ENCODE measurements around the gene HOPX. TPM values are rescaled to one million over a fixed set of nuclear protein-coding genes. Genes with fewer than 3 reads are reported as not detected.

HOPX gene
- total and polyA plus RNA-seq, 2 of the 8 experiments (the other 6 are each of a cell fraction or from before 2014, with no cell fraction given), result not detected

GRCh38 chr4:56658528-56658927 is 22.6 kb downstream of the HOPX start:
- Histone ChIP-seq H3K4ac (replicated peaks; ENCODE audit: insufficient read length, low read depth, low read length) (no peak overlapping the region), H2BK120ac (replicated peaks; ENCODE audit: low read depth, low read length) (no peak overlapping the region), H3K4me3 (ENCODE audit: extremely low read depth in 1 of 4, insufficient read depth in 2 of 4, low read depth in 3 of 4, low read length in 4 of 4) (no peak overlapping the region), H3K56ac (replicated peaks; ENCODE audit: insufficient read length, low read depth, low read length) (no peak overlapping the region), H2BK15ac (ENCODE audit: low read length) (no peak overlapping the region), H2BK5ac (ENCODE audit: low read depth, low read length) (no peak overlapping the region), H2BK12ac (ENCODE audit: low read depth, low read length) (no peak overlapping the region), H2AFZ (ENCODE audit: low read length) (no peak overlapping the region), H3K79me1 (ENCODE audit: low read depth, low read length) (no peaks in the 10 kb centered on the region), H3K23me2 (ENCODE audit: low read depth, low read length) (peaks cover 7% of the 10 kb centered on the region; the same call in 1 of the 2 replicates), H3K4me1 (replicated peaks in 1 of 4; ENCODE audit: control insufficient read depth in 3 of 4, insufficient read depth in 4 of 4, low read length in 3 of 4) (peaks cover 0 to 18% (median 8%) of the 10 kb centered on the region in 4 experiments; a peak in 6 of 7 replicates), H2BK20ac (ENCODE audit: low read length) (no peak overlapping the region), H4K8ac (ENCODE audit: extremely low read depth, insufficient read depth, low read length) (no peak overlapping the region), H3K18ac (ENCODE audit: extremely low read depth, low read length) (no peak overlapping the region), H3K27ac (ENCODE audit: low read depth, low read length) (no peak overlapping the region), H3K4me2 (ENCODE audit: insufficient read depth in 1 of 2, low read depth in 2 of 2, low read length in 2 of 2) (no peak overlapping the region), H3K9me3 (ENCODE audit: insufficient read depth in 2 of 2, low read depth in 1 of 2, low read length in 1 of 2) (no peaks in the 10 kb centered on the region), H2AK5ac (ENCODE audit: low read depth, low read length) (no peak overlapping the region), H4K91ac (replicated peaks; ENCODE audit: insufficient read length, low read length) (no peak overlapping the region), H4K20me1 (replicated peaks in 1 of 2; ENCODE audit: control insufficient read depth in 1 of 2, insufficient read depth in 2 of 2, low read length in 2 of 2) (peaks cover 0 to 3% of the 10 kb centered on the region in 2 experiments), H3K79me2 (ENCODE audit: control insufficient read depth in 1 of 2, insufficient read depth in 2 of 2, low read length in 2 of 2) (no peaks in the 10 kb centered on the region), H3K14ac (ENCODE audit: insufficient read length) (no peak overlapping the region), H3K36me3 (ENCODE audit: control insufficient read depth in 2 of 4, insufficient read depth in 4 of 4, low read length in 3 of 4) (peaks cover 0 to 5% (median 0%) of the 10 kb centered on the region in 4 experiments; a peak in 1 of 8 replicates), H4K5ac (ENCODE audit: insufficient read length, low read depth, low read length) (no peak overlapping the region), H3K9ac (replicated peaks in 1 of 4; ENCODE audit: extremely low read depth in 1 of 4, low read depth in 3 of 4, low read length in 3 of 4) (no peak overlapping the region), H3K27me3 (replicated peaks in 1 of 4; ENCODE audit: control insufficient read depth in 3 of 4, extremely low read depth in 1 of 4, insufficient read depth in 3 of 4, low read length in 3 of 4) (peaks cover 40 to 59% (median 55%) of the 10 kb centered on the region in 4 experiments), H3K23ac (ENCODE audit: insufficient read length) (no peak overlapping the region)
- FAIRE-seq, result no peak
- CTCF ChIA-PET (ENCODE audit: partially characterized antibody), result interaction anchor here (1.1 to 1.8 kb wide), 6 partner anchors 10 to 178 kb away, joined by 3 to 8 read pairs (median 4); no protein-coding TSS in a partner anchor
- 90% methylated on average over 3 of the region's 3 CpGs; no CpG with 5 or more reads in 1 of the 2 experiments for WGBS, 2 experiments (ENCODE audit: extremely low coverage in 1 of 2, insufficient coverage in 1 of 2, insufficient read length in 1 of 2, insufficient replicate concordance in 2 of 2, low coverage in 1 of 2, low lambda C conversion rate in 2 of 2, missing lambda C conversion rate in 1 of 2)
- POLR2A ChIA-PET (ENCODE audit: partially characterized antibody), result no interaction called here
- no peak for DNase-seq (ENCODE audit: low read depth in 1 of 2, low spot score in 2 of 2)
- TF ChIP-seq EGR1 (IDR thresholded peaks at IDR 0.05; ENCODE audit: borderline replicate concordance, low read depth, low read length) (no peak), GTF2F1 (IDR thresholded peaks at IDR 0.05; ENCODE audit: borderline replicate concordance, low read depth, low read length) (no peak), PHF8 (conservative IDR thresholded peaks at IDR 0.05; ENCODE audit: low read depth, low read length) (no peak), MAFK (IDR thresholded peaks at IDR 0.05; ENCODE audit: low read depth, low read length) (no peak), SAP30 (IDR thresholded peaks at IDR 0.05; ENCODE audit: insufficient read depth, insufficient replicate concordance, low read length) (no peak), JUN (IDR thresholded peaks at IDR 0.05; ENCODE audit: low read depth, low read length) (no peak), CTCF (IDR thresholded peaks at IDR 0.05; ENCODE audit: control extremely low read depth in 1 of 3, insufficient read depth in 1 of 3, low read depth in 1 of 3, low read length in 3 of 3) (no peak), TBP (IDR thresholded peaks at IDR 0.05; ENCODE audit: low read depth, low read length) (no peak), FOSL1 (IDR thresholded peaks at IDR 0.05; ENCODE audit: insufficient read depth, low read depth, low read length) (no peak), KDM4A (IDR thresholded peaks at IDR 0.05; ENCODE audit: low read depth, low read length, severe bottlenecking) (no peak), POLR2A (IDR thresholded peaks at IDR 0.05; ENCODE audit: control extremely low read depth in 1 of 2, low read depth in 2 of 2, low read length in 2 of 2) (no peak), CHD1 (IDR thresholded peaks at IDR 0.05; ENCODE audit: low read depth, low read length) (no peak)

Data from H1 (cell line).